SK-N-SH treated with all-trans-retinoic acid at 6 μM for 48 hours (cell line): Measurements from ENCODE around the gene PLA2G4C.

Experiments used
- CREB5 ChIP-seq: fragments of 250-450 bp; sonication (Bioruptor Pico); IDR thresholded peaks from 2 replicates; pipeline ENCODE4 v1.5.1; 2020; ENCODE audit warnings: low read depth, mild to moderate bottlenecking, moderate library complexity
- PATZ1 ChIP-seq: fragments of 250-450 bp; sonication (Bioruptor Pico); IDR thresholded peaks from 2 replicates; pipeline ENCODE4 v1.8.0; 2020; ENCODE audit warnings: mild to moderate bottlenecking, moderate library complexity, borderline replicate concordance
- RARB ChIP-seq: fragments of 250-450 bp; sonication (Bioruptor Pico); IDR thresholded peaks from 2 replicates; pipeline ENCODE4 v1.8.0; 2021; ENCODE audit warnings: mild to moderate bottlenecking, moderate library complexity
- TSHZ2 ChIP-seq: fragments of 250-450 bp; sonication (Bioruptor Pico); IDR thresholded peaks from 2 replicates; pipeline ENCODE4 v1.5.0; 2020; ENCODE audit warnings: mild to moderate bottlenecking, moderate library complexity
- ZFP30 ChIP-seq: fragments of 450-650 bp; formaldehyde crosslinking; IDR thresholded peaks from 2 replicates; pipeline ENCODE4 v1.5.0; 2022; ENCODE audit warnings: mild to moderate bottlenecking, moderate library complexity

GRCh38 chr19:48118131-48118517, 7.5 kb upstream of the PLA2G4C start:
- TF ChIP-seq ZFP30 (CRISPR knock-in tag) (no peak), PATZ1 (CRISPR knock-in tag) (no peak), RARB (CRISPR knock-in tag) (no peak), TSHZ2 (CRISPR knock-in tag) (no peak), CREB5 (CRISPR knock-in tag) (no peak)
